ENCODE measurements around the gene DNAJC6.

The DNAJC6 gene

DNA sequence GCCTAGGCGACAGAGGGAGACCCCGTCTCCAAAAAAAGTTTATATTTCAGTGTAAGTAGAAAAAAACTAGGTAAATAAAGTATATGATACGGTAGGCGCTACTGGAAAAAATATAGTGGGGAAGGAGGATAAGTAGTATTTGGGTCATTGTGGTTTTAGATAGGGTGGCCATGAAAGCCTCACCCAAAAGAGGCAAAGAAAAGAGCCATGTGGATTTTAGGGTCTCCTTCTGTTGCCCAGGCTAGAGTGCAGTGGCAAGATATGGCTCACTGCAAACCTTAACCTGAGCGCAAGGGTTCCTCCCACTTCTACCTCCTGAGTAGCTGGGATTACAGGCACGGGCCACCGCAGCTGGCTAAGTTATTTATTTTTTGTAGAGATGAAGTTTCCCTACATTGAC is 128.3 kb downstream of the DNAJC6 start:
- TF ChIP-seq CTCF (IDR thresholded peaks at IDR 0.05; ENCODE audit: low read depth, low read length) = no peak
- DNase-seq (ENCODE audit: extremely low read depth, low read depth) = no peak

GRCh38 chr1:65440322-65440900 is 131.1 kb downstream of the DNAJC6 start:
- TF ChIP-seq CTCF (IDR thresholded peaks at IDR 0.05; ENCODE audit: low read depth, low read length) = no peak
- no peak for DNase-seq (ENCODE audit: extremely low read depth, low read depth)

- DNase-seq (ENCODE audit: extremely low read depth, low read depth) = no peak
- no peak for TF ChIP-seq CTCF (IDR thresholded peaks at IDR 0.05; ENCODE audit: low read depth, low read length)
These were observed 131.6 kb downstream of the DNAJC6 start for GRCh38 chr1:65440915-65441314.

GRCh38 chr1:65441464-65441863 is 132.1 kb downstream of the DNAJC6 start:
- TF ChIP-seq CTCF (IDR thresholded peaks at IDR 0.05; ENCODE audit: low read depth, low read length) = no peak

GRCh38 chr1:65442442-65442841 is 133.1 kb downstream of the DNAJC6 start:
- no peak for TF ChIP-seq CTCF (IDR thresholded peaks at IDR 0.05; ENCODE audit: low read depth, low read length)
- no peak for DNase-seq (ENCODE audit: extremely low read depth, low read depth)

More at GRCh38 chr1:65441464-65441863, 132.1 kb downstream of the DNAJC6 start:
- no peak for DNase-seq (ENCODE audit: extremely low read depth, low read depth)

- no peak for TF ChIP-seq CTCF (IDR thresholded peaks at IDR 0.05; ENCODE audit: low read depth, low read length)
- DNase-seq (ENCODE audit: extremely low read depth, low read depth) = no peak
These were observed 134.3 kb downstream of the DNAJC6 start for GRCh38 chr1:65443647-65444046.

DNA sequence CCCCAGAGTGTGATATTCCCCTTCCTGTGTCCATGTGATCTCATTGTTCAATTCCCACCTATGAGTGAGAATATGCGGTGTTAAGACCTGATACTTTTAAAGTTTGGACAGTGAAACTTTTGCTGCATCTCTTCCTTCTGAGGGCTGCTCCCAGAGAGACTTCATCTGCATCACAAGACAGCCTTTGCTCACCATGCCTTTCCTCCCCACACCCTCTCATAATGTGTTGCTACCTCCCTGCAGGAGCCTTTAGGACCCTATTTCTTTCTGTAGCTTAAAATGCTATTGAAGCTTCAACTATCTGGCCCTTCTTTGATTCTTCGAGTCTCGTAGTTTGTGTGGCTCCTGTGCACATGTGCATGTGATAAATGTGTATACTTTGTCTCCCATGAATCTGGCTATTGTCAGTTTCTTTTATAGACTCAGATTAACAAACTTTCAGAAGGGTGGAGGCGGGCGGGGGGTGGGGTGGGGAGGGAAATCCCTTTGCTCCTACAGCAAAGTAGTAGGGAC is 134.8 kb downstream of the DNAJC6 start:
- no peak for DNase-seq (ENCODE audit: extremely low read depth, low read depth)
- TF ChIP-seq CTCF (IDR thresholded peaks at IDR 0.05; ENCODE audit: low read depth, low read length) = no peak

Data from AG09319 (cell line).